ENCODE measurements around the gene NELL1.

The NELL1 gene

GRCh38 chr11:21456186-21456585 lies 786.8 kb downstream of the NELL1 start:
- no peak for DNase-seq

GRCh38 chr11:21460082-21460481 lies 790.7 kb downstream of the NELL1 start:
- no peak for DNase-seq

GRCh38 chr11:21461701-21462100 lies 792.3 kb downstream of the NELL1 start:
- DNase-seq: no peak

- no peak for DNase-seq
Measured at GRCh38 chr11:21464601-21465193, 795.3 kb downstream of the NELL1 start.

GRCh38 chr11:21465203-21465602 lies 795.8 kb downstream of the NELL1 start:
- no peak for DNase-seq

- DNase-seq: no peak
Measured at GRCh38 chr11:21465920-21466319, 796.5 kb downstream of the NELL1 start.

GRCh38 chr11:21470521-21470920 lies 801.1 kb downstream of the NELL1 start:
- no peak for DNase-seq

GRCh38 chr11:21472261-21472660 lies 802.9 kb downstream of the NELL1 start:
- no peak for DNase-seq

GRCh38 chr11:21474529-21474928 lies 805.1 kb downstream of the NELL1 start:
- no peak for DNase-seq

GRCh38 chr11:21475276-21475675 lies 805.9 kb downstream of the NELL1 start:
- DNase-seq: no peak

- no peak for DNase-seq
Measured at GRCh38 chr11:21476588-21476987, 807.2 kb downstream of the NELL1 start.

- DNase-seq: no peak
Measured at GRCh38 chr11:21480240-21480639, 810.9 kb downstream of the NELL1 start.

GRCh38 chr11:21481255-21481654 lies 811.9 kb downstream of the NELL1 start:
- no peak for DNase-seq

GRCh38 chr11:21484039-21484438 lies 814.7 kb downstream of the NELL1 start:
- no peak for DNase-seq

- no peak for DNase-seq
Measured at GRCh38 chr11:21485006-21485405, 815.6 kb downstream of the NELL1 start.

GRCh38 chr11:21485426-21485825 lies 816.0 kb downstream of the NELL1 start:
- no peak for DNase-seq

- DNase-seq: no peak
Measured at GRCh38 chr11:21489416-21490115, 820.2 kb downstream of the NELL1 start.

- no peak for DNase-seq
Measured at GRCh38 chr11:21492931-21493330, 823.5 kb downstream of the NELL1 start.

- DNase-seq: no peak
Measured at GRCh38 chr11:21494946-21495345, 825.6 kb downstream of the NELL1 start.

- no peak for DNase-seq
Measured at GRCh38 chr11:21495879-21496278, 826.5 kb downstream of the NELL1 start.

GRCh38 chr11:21501245-21501644 lies 831.9 kb downstream of the NELL1 start:
- DNase-seq: no peak

- DNase-seq: no peak
Measured at GRCh38 chr11:21505070-21505469, 835.7 kb downstream of the NELL1 start.

- DNase-seq: peak; percentile 24
Measured at GRCh38 chr11:21511835-21512440, 842.6 kb downstream of the NELL1 start.

- no peak for DNase-seq
Measured at GRCh38 chr11:21514316-21514715, 844.9 kb downstream of the NELL1 start.

- no peak for DNase-seq
Measured at GRCh38 chr11:21520244-21520643, 850.9 kb downstream of the NELL1 start.

Data from fibroblast of upper back skin (primary cell).